Activated CD8-positive, alpha-beta T cell treated with anti-CD3 and anti-CD28 coated beads, Interleukin-2, amount 10 ng/mL, durations not matched to agents 7 days and 5 days (primary cell): ENCODE results near the gene PDZK1. TPM values are rescaled to one million over a fixed set of nuclear protein-coding genes. Genes with fewer than 3 reads are reported as not detected.
"Not testable (repeated sequence)": the region's sequence is repeated elsewhere in the genome, so short reads cannot be mapped to it uniquely, and the experiment has no call there.

Source experiments
- ATAC-seq: fragments of 150-1000 bp; cut with Tn5 transposase; one replicate; pipeline ENCODE4 v1.10.0; 2021; ENCODE audit warnings: moderate library complexity
- CTCF ChIA-PET: fragments of 350-600 bp; sonication (Branson Sonifier 250); formaldehyde crosslinking; loops from one replicate; lab custom pipeline; 2021; ENCODE audit warnings: antibody characterized with exemption; lab: Charles Lee
- POLR2A ChIA-PET: fragments of 350-600 bp; sonication (Branson Sonifier 250); formaldehyde crosslinking; loops from one replicate; lab custom pipeline; 2021; ENCODE audit warnings: antibody characterized with exemption; lab: Charles Lee
- DNase-seq: peaks from one replicate; pipeline ENCODE4 v3.0.0-alpha.2; 2020
- H3K27ac Mint-ChIP-seq: one replicate; pipeline ENCODE4 v1.8.0; 2021; ENCODE audit warnings: mild to moderate bottlenecking, mixed read lengths
- H3K27me3 Mint-ChIP-seq: one replicate; pipeline ENCODE4 v1.8.0; 2021; ENCODE audit warnings: low read depth, mixed read lengths
- H3K36me3 Mint-ChIP-seq: one replicate; pipeline ENCODE4 v1.8.0; 2021; ENCODE audit warnings: low read depth, mixed read lengths
- H3K4me1 Mint-ChIP-seq: one replicate; pipeline ENCODE4 v1.8.0; 2021; ENCODE audit warnings: low read depth, mixed read lengths
- H3K4me3 Mint-ChIP-seq: one replicate; pipeline ENCODE4 v1.8.0; 2021; ENCODE audit warnings: mild to moderate bottlenecking, mixed read lengths
- H3K9me3 Mint-ChIP-seq: one replicate; pipeline ENCODE4 v1.8.0; 2022; ENCODE audit warnings: mixed read lengths; ENCODE audit not compliant: insufficient read depth
- total RNA-seq, 2 experiments: library from RNA; stranded (reverse); gene quantifications; one replicate each; pipeline ENCODE4 v1.2.3, GENCODE V29; 2021

PDZK1 gene
- total RNA-seq, 2 experiments from 2014 or later: 0.34 to 0.78 TPM

- CTCF ChIA-PET: interaction anchor here (2.4 kb wide), 1 partner anchor 33 kb away, joined by 18 read pairs; no protein-coding TSS in a partner anchor
- peak overlapping the region; percentile 65 for H3K27ac Mint-ChIP-seq
- DNase-seq (no peak), ATAC-seq (no peak)
- H3K4me1 Mint-ChIP-seq: peaks cover 38% of the 10 kb centered on the region
- H3K4me3 Mint-ChIP-seq: no peak overlapping the region
- peaks cover 10% of the 10 kb centered on the region for H3K36me3 Mint-ChIP-seq
- no peaks in the 10 kb centered on the region for H3K27me3 Mint-ChIP-seq
- no peaks in the 10 kb centered on the region for H3K9me3 Mint-ChIP-seq
- POLR2A ChIA-PET: no interaction called here
Observed at GRCh38 chr1:145688328-145688727, 18.8 kb downstream of the PDZK1 start.

GRCh38 chr1:145686078-145686477, 21.1 kb downstream of the PDZK1 start:
- ATAC-seq, H3K4me3 Mint-ChIP-seq, DNase-seq, H3K36me3 Mint-ChIP-seq, H3K27me3 Mint-ChIP-seq, H3K27ac Mint-ChIP-seq, CTCF ChIA-PET, POLR2A ChIA-PET, H3K9me3 Mint-ChIP-seq: not testable (repeated sequence)
- H3K4me1 Mint-ChIP-seq: peaks cover 29% of the 10 kb centered on the region

GRCh38 chr1:145684858-145685257, 22.3 kb downstream of the PDZK1 start:
- POLR2A ChIA-PET, CTCF ChIA-PET, H3K4me3 Mint-ChIP-seq, H3K36me3 Mint-ChIP-seq, ATAC-seq, H3K9me3 Mint-ChIP-seq, DNase-seq, H3K27ac Mint-ChIP-seq, H3K27me3 Mint-ChIP-seq: not testable (repeated sequence)
- H3K4me1 Mint-ChIP-seq: peaks cover 17% of the 10 kb centered on the region

- CTCF ChIA-PET, H3K4me3 Mint-ChIP-seq, DNase-seq, H3K27me3 Mint-ChIP-seq, POLR2A ChIA-PET, H3K27ac Mint-ChIP-seq, ATAC-seq, H3K9me3 Mint-ChIP-seq: not testable (repeated sequence)
- peaks cover 17% of the 10 kb centered on the region for H3K36me3 Mint-ChIP-seq
- H3K4me1 Mint-ChIP-seq: peaks cover 20% of the 10 kb centered on the region
Observed at GRCh38 chr1:145673217-145673616, 34.0 kb downstream of the PDZK1 start.

GRCh38 chr1:145670995-145671745, 36.0 kb downstream of the PDZK1 start:
- DNase-seq, CTCF ChIA-PET, H3K9me3 Mint-ChIP-seq, ATAC-seq, POLR2A ChIA-PET, H3K27me3 Mint-ChIP-seq, H3K4me3 Mint-ChIP-seq: not testable (repeated sequence)
- Mint-ChIP-seq H3K4me1 (peaks cover 22% of the 10 kb centered on the region), H3K27ac (peak overlapping the region; percentile 39), H3K36me3 (peaks cover 27% of the 10 kb centered on the region)

GRCh38 chr1:145665015-145665414, 42.2 kb downstream of the PDZK1 start:
- POLR2A ChIA-PET, ATAC-seq, H3K4me1 Mint-ChIP-seq, H3K4me3 Mint-ChIP-seq, CTCF ChIA-PET, H3K9me3 Mint-ChIP-seq, H3K27ac Mint-ChIP-seq, DNase-seq, H3K27me3 Mint-ChIP-seq: not testable (repeated sequence)
- peaks cover 24% of the 10 kb centered on the region for H3K36me3 Mint-ChIP-seq

GRCh38 chr1:145662502-145662901, 44.7 kb downstream of the PDZK1 start:
- H3K4me3 Mint-ChIP-seq, CTCF ChIA-PET, POLR2A ChIA-PET, H3K9me3 Mint-ChIP-seq, H3K27ac Mint-ChIP-seq, DNase-seq, H3K27me3 Mint-ChIP-seq, ATAC-seq, H3K4me1 Mint-ChIP-seq: not testable (repeated sequence)
- H3K36me3 Mint-ChIP-seq: peaks cover 17% of the 10 kb centered on the region

- POLR2A ChIA-PET, H3K4me3 Mint-ChIP-seq, H3K9me3 Mint-ChIP-seq, CTCF ChIA-PET, H3K27ac Mint-ChIP-seq, DNase-seq, H3K4me1 Mint-ChIP-seq, H3K27me3 Mint-ChIP-seq: not testable (repeated sequence)
- ATAC-seq: peak; percentile 23
- H3K36me3 Mint-ChIP-seq: peaks cover 14% of the 10 kb centered on the region
Observed at GRCh38 chr1:145656245-145656943, 50.8 kb downstream of the PDZK1 start.

- CTCF ChIA-PET, H3K36me3 Mint-ChIP-seq, H3K4me1 Mint-ChIP-seq, H3K27ac Mint-ChIP-seq, H3K9me3 Mint-ChIP-seq, H3K27me3 Mint-ChIP-seq, POLR2A ChIA-PET, H3K4me3 Mint-ChIP-seq, DNase-seq: not testable (repeated sequence)
- ATAC-seq: peak; percentile 69
Observed at GRCh38 chr1:145643990-145644389, 63.2 kb downstream of the PDZK1 start.

- H3K9me3 Mint-ChIP-seq, H3K27ac Mint-ChIP-seq, DNase-seq, H3K4me3 Mint-ChIP-seq, POLR2A ChIA-PET, H3K36me3 Mint-ChIP-seq, H3K4me1 Mint-ChIP-seq, H3K27me3 Mint-ChIP-seq, CTCF ChIA-PET: not testable (repeated sequence)
- peak; percentile 28 for ATAC-seq
Observed at GRCh38 chr1:145641886-145642285, 65.3 kb downstream of the PDZK1 start.

GRCh38 chr1:145636237-145636636, 70.9 kb downstream of the PDZK1 start:
- H3K9me3 Mint-ChIP-seq, H3K4me3 Mint-ChIP-seq, POLR2A ChIA-PET, H3K36me3 Mint-ChIP-seq, ATAC-seq, H3K27me3 Mint-ChIP-seq, DNase-seq, H3K27ac Mint-ChIP-seq: not testable (repeated sequence)
- H3K4me1 Mint-ChIP-seq: peaks cover 11% of the 10 kb centered on the region
- CTCF ChIA-PET: interaction anchor here (1.2 kb wide), 1 partner anchor 84 kb away, joined by 7 read pairs; no protein-coding TSS in a partner anchor

GRCh38 chr1:145622177-145622576, 85.0 kb downstream of the PDZK1 start:
- H3K4me1 Mint-ChIP-seq, H3K9me3 Mint-ChIP-seq, POLR2A ChIA-PET, H3K4me3 Mint-ChIP-seq, H3K27ac Mint-ChIP-seq, DNase-seq, CTCF ChIA-PET, H3K36me3 Mint-ChIP-seq, ATAC-seq, H3K27me3 Mint-ChIP-seq: not testable (repeated sequence)
